GM13977 (cell line): Measurements from ENCODE around the gene CACNA1C.
"Not testable (repeated sequence)": the region's sequence is repeated elsewhere in the genome, so short reads cannot be mapped to it uniquely, and the experiment has no call there.

Experiments used
- DNase-seq: peaks from one replicate; pipeline ENCODE4 v3.0.0; 2012; ENCODE audit warnings: low spot score
- in situ Hi-C: fragments of 300-500 bp; cut with MboI; formaldehyde crosslinking; loops from one replicate; pipeline ENCODE4 v1.12.0; 2022; ENCODE audit warnings: low sequenced_read_pairs, low pct_unique_long_range_greater_than_20kb, mixed read lengths, inconsistent platforms; ENCODE audit not compliant: unreplicated experiment
- TF ChIP-seq, protein P1 (sequence below): IDR thresholded peaks from 2 replicates; pipeline ENCODE4 v1.5.1; 2012; ENCODE audit warnings: mild to moderate bottlenecking, control low read depth; ENCODE audit not compliant: insufficient read depth; ENCODE audit errors: extremely low read depth, missing control alignments

The CACNA1C gene

DNA sequence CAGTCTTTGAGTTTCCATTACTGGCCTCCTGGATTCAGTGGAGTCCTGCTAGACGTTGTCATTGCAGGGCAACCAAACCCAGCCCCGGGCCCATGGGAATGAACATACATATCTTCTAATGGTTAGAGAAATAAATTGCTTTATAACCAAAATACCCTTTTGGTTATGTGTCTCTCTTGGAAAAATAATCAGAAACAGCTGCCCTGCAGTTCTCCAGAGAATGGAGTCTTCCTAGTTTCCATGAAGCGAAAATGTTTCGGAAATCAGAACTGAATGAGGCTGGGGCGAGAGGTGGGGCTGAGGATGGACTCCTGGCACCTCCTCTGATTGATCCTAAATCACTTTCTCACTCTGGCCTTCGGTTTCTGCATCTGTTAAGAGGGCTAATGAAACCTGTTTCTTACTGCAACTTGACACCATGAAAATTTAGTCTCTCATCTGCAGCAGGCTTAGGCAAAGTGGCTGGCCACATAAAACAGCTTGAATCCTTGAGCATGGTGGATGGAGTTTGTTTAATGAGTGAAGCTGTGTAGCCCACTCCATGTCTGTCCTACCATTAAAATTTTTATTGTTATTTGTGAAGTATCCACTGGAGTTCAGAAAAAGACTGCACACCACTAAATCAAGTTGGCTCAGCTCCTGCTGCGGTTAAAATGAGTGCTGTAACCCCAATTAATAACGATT lies 198.9 kb downstream of the CACNA1C start:
- in situ Hi-C loops, result no loop called here
- no peak for DNase-seq
- TF ChIP-seq, protein P1, sequence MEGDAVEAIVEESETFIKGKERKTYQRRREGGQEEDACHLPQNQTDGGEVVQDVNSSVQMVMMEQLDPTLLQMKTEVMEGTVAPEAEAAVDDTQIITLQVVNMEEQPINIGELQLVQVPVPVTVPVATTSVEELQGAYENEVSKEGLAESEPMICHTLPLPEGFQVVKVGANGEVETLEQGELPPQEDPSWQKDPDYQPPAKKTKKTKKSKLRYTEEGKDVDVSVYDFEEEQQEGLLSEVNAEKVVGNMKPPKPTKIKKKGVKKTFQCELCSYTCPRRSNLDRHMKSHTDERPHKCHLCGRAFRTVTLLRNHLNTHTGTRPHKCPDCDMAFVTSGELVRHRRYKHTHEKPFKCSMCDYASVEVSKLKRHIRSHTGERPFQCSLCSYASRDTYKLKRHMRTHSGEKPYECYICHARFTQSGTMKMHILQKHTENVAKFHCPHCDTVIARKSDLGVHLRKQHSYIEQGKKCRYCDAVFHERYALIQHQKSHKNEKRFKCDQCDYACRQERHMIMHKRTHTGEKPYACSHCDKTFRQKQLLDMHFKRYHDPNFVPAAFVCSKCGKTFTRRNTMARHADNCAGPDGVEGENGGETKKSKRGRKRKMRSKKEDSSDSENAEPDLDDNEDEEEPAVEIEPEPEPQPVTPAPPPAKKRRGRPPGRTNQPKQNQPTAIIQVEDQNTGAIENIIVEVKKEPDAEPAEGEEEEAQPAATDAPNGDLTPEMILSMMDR, result no peak

GRCh38 chr12:2255311-2255710 lies 202.5 kb downstream of the CACNA1C start:
- in situ Hi-C loops, result no loop called here
- DNase-seq, result no peak
- TF ChIP-seq, protein P1, result no peak

- DNase-seq, in situ Hi-C loops: not testable (repeated sequence)
Measured at GRCh38 chr12:2255731-2256130, 202.9 kb downstream of the CACNA1C start.

- DNase-seq, result no peak
- TF ChIP-seq, protein P1, result no peak
- in situ Hi-C loops, result no loop called here
Measured at GRCh38 chr12:2256453-2256852, 203.7 kb downstream of the CACNA1C start.

DNA sequence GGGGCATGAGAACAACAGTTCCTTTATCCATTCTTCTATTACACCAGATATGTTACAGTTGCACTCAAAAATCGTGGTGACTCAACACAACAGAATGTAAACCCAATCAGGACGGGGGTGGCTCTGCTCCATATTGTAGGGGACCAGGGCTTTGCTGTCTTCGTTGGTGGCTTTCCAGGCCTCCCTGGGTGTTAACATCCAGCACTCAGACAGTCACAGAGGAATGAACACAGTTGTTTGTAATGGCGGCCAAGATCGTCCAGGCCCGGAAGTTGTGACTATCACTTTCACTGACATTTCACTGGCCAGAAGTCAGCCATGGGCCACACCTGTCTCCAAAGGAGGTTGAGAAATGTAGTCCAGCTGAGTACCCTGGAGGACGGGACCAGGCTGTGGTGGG lies 204.1 kb downstream of the CACNA1C start:
- TF ChIP-seq, protein P1, result no peak
- in situ Hi-C loops, result no loop called here
- no peak for DNase-seq

- in situ Hi-C loops, result no loop called here
- TF ChIP-seq, protein P1, result no peak
- DNase-seq, result no peak
Measured at GRCh38 chr12:2258025-2258424, 205.2 kb downstream of the CACNA1C start.

DNA sequence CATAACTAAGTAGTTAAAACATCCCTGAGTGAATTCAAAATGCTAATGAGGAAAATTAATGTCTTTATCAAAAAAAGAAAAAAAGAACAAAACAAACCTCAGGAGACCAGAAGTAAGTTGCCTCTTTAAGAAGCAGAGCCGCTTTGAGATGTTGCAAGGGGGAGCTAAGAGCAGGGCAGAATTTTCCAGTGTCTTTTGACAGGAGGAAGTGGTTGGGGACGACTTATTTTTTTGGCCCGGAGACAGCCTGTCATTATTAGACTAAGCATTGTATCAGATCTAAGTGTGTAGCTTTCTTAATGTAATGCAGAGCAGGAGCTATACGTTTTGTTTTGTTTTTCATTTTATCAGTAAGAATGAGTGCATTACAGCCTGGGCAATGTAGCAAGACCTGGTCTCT lies 206.6 kb downstream of the CACNA1C start:
- TF ChIP-seq, protein P1, result no peak
- in situ Hi-C loops, result no loop called here
- no peak for DNase-seq
